ENCODE measurements around the gene FAF2. TPM values are rescaled to one million over a fixed set of nuclear protein-coding genes. Genes with fewer than 3 reads are reported as not detected.

The FAF2 gene
- total RNA-seq, 1 experiment from 2014 or later, result 29.4 TPM

GRCh38 chr5:176489077-176489476 is 40.9 kb downstream of the FAF2 start:
- no peak for DNase-seq (ENCODE audit: low spot score)
- in situ Hi-C loops (cut with HindIII; ENCODE audit: low sequenced_read_pairs), result no loop called here

GRCh38 chr5:176490301-176490700 is 42.1 kb downstream of the FAF2 start:
- DNase-seq (ENCODE audit: low spot score), result no peak
- in situ Hi-C loops (cut with HindIII; ENCODE audit: low sequenced_read_pairs), result no loop called here

GRCh38 chr5:176491101-176491502 is 42.9 kb downstream of the FAF2 start:
- in situ Hi-C loops (cut with HindIII; ENCODE audit: low sequenced_read_pairs), result no loop called here
- DNase-seq (ENCODE audit: low spot score), result no peak

- in situ Hi-C loops (cut with HindIII; ENCODE audit: low sequenced_read_pairs), result no loop called here
- DNase-seq (ENCODE audit: low spot score), result no peak
Observed at GRCh38 chr5:176491901-176492300, 43.7 kb downstream of the FAF2 start.

GRCh38 chr5:176492431-176492830 is 44.2 kb downstream of the FAF2 start:
- DNase-seq (ENCODE audit: low spot score), result peak; percentile 21

GRCh38 chr5:176497852-176498251 is 49.7 kb downstream of the FAF2 start:
- in situ Hi-C loops (cut with HindIII; ENCODE audit: low sequenced_read_pairs), result no loop called here

More at GRCh38 chr5:176492431-176492830, 44.2 kb downstream of the FAF2 start:
- in situ Hi-C loops (cut with HindIII; ENCODE audit: low sequenced_read_pairs), result no loop called here

GRCh38 chr5:176499273-176499672 is 51.1 kb downstream of the FAF2 start:
- in situ Hi-C loops (cut with HindIII; ENCODE audit: low sequenced_read_pairs), result no loop called here

More at GRCh38 chr5:176497852-176498251, 49.7 kb downstream of the FAF2 start:
- no peak for DNase-seq (ENCODE audit: low spot score)

GRCh38 chr5:176500511-176500910 is 52.3 kb downstream of the FAF2 start:
- no peak for DNase-seq (ENCODE audit: low spot score)
- in situ Hi-C loops (cut with HindIII; ENCODE audit: low sequenced_read_pairs), result no loop called here

More at GRCh38 chr5:176499273-176499672, 51.1 kb downstream of the FAF2 start:
- DNase-seq (ENCODE audit: low spot score), result no peak

- in situ Hi-C loops (cut with HindIII; ENCODE audit: low sequenced_read_pairs), result no loop called here
- DNase-seq (ENCODE audit: low spot score), result no peak
Observed at GRCh38 chr5:176501333-176501732, 53.1 kb downstream of the FAF2 start.

- DNase-seq (ENCODE audit: low spot score), result no peak
- in situ Hi-C loops (cut with HindIII; ENCODE audit: low sequenced_read_pairs), result no loop called here
Observed at GRCh38 chr5:176503496-176503895, 55.3 kb downstream of the FAF2 start.

- in situ Hi-C loops (cut with HindIII; ENCODE audit: low sequenced_read_pairs), result no loop called here
- DNase-seq (ENCODE audit: low spot score), result no peak
Observed at GRCh38 chr5:176507911-176508310, 59.7 kb downstream of the FAF2 start.

- no peak for DNase-seq (ENCODE audit: low spot score)
- in situ Hi-C loops (cut with HindIII; ENCODE audit: low sequenced_read_pairs), result no loop called here
Observed at GRCh38 chr5:176508603-176509002, 60.4 kb downstream of the FAF2 start.

- in situ Hi-C loops (cut with HindIII; ENCODE audit: low sequenced_read_pairs), result no loop called here
- DNase-seq (ENCODE audit: low spot score), result no peak
Observed at GRCh38 chr5:176513788-176514187, 65.6 kb downstream of the FAF2 start.

GRCh38 chr5:176514244-176514950 is 66.2 kb downstream of the FAF2 start:
- in situ Hi-C loops (cut with HindIII; ENCODE audit: low sequenced_read_pairs), result no loop called here
- DNase-seq (ENCODE audit: low spot score), result no peak

- DNase-seq (ENCODE audit: low spot score), result no peak
- in situ Hi-C loops (cut with HindIII; ENCODE audit: low sequenced_read_pairs), result no loop called here
Observed at GRCh38 chr5:176515396-176515795, 67.2 kb downstream of the FAF2 start.

GRCh38 chr5:176517053-176517661 is 69.0 kb downstream of the FAF2 start:
- in situ Hi-C loops (cut with HindIII; ENCODE audit: low sequenced_read_pairs), result no loop called here
- DNase-seq (ENCODE audit: low spot score), result no peak

- in situ Hi-C loops (cut with HindIII; ENCODE audit: low sequenced_read_pairs), result no loop called here
- DNase-seq (ENCODE audit: low spot score), result no peak
Observed at GRCh38 chr5:176519810-176520720, 71.9 kb downstream of the FAF2 start.

GRCh38 chr5:176521286-176521685 is 73.1 kb downstream of the FAF2 start:
- in situ Hi-C loops (cut with HindIII; ENCODE audit: low sequenced_read_pairs), result no loop called here
- DNase-seq (ENCODE audit: low spot score), result no peak

GRCh38 chr5:176521699-176522263 is 73.6 kb downstream of the FAF2 start:
- in situ Hi-C loops (cut with HindIII; ENCODE audit: low sequenced_read_pairs), result no loop called here
- DNase-seq (ENCODE audit: low spot score), result no peak

GRCh38 chr5:176524138-176524537 is 76.0 kb downstream of the FAF2 start:
- no peak for DNase-seq (ENCODE audit: low spot score)
- in situ Hi-C loops (cut with HindIII; ENCODE audit: low sequenced_read_pairs), result no loop called here
